Measurements from ENCODE around the gene CA10. TPM values are rescaled to one million over a fixed set of nuclear protein-coding genes. Genes with fewer than 3 reads are reported as not detected.

CA10 gene
- total and polyA plus RNA-seq, 2 donors (not counting 1 experiment from before 2014, with no cell fraction given): not detected

GRCh38 chr17:52024300-52024870, 134.1 kb downstream of the CA10 start:
- Histone ChIP-seq H3K36me3 (replicated peaks in 1 of 2; ENCODE audit: control extremely low read depth in 1 of 2, control insufficient read depth in 1 of 2, extremely low read depth in 1 of 2, insufficient read depth in 2 of 2, low read length in 1 of 2) (no peaks in the 10 kb centered on the region), H3K27me3 (replicated peaks in 1 of 4; ENCODE audit: control extremely low read depth in 1 of 4, control insufficient read depth in 3 of 4, insufficient read depth in 4 of 4, low read length in 3 of 4) (no peaks in the 10 kb centered on the region), H3K4me1 (ENCODE audit: control insufficient read depth in 2 of 2, insufficient read depth in 2 of 2, low read length in 2 of 2) (no peaks in the 10 kb centered on the region)

GRCh38 chr17:52011064-52011463, 147.4 kb downstream of the CA10 start:
- Histone ChIP-seq H3K4me1 (ENCODE audit: control insufficient read depth in 2 of 2, insufficient read depth in 2 of 2, low read length in 2 of 2) (no peaks in the 10 kb centered on the region), H3K27me3 (replicated peaks in 1 of 4; ENCODE audit: control extremely low read depth in 1 of 4, control insufficient read depth in 3 of 4, insufficient read depth in 4 of 4, low read length in 3 of 4) (no peaks in the 10 kb centered on the region), H3K79me2 (ENCODE audit: control insufficient read depth, insufficient read depth, low read length) (no peaks in the 10 kb centered on the region), H3K4me3 (ENCODE audit: control extremely low read depth in 1 of 5, extremely low read depth in 1 of 5, insufficient read depth in 1 of 5, low read depth in 2 of 5, low read length in 4 of 5) (no peak overlapping the region), H2AFZ (ENCODE audit: insufficient read depth, low read depth, low read length, poor library complexity, severe bottlenecking) (no peak overlapping the region), H3K9me3 (ENCODE audit: control extremely low read depth in 1 of 3, control insufficient read depth in 2 of 3, insufficient read depth in 1 of 3, low read length in 2 of 3) (no peaks in the 10 kb centered on the region), H3K4me2 (replicated peaks; ENCODE audit: low read depth, low read length, poor library complexity, severe bottlenecking) (no peak overlapping the region), H4K20me1 (ENCODE audit: control insufficient read depth, insufficient read depth, low read length, poor library complexity, severe bottlenecking) (no peaks in the 10 kb centered on the region), H3K36me3 (replicated peaks in 1 of 2; ENCODE audit: control extremely low read depth in 1 of 2, control insufficient read depth in 1 of 2, extremely low read depth in 1 of 2, insufficient read depth in 2 of 2, low read length in 1 of 2) (no peaks in the 10 kb centered on the region), H3K9ac (ENCODE audit: low read length) (no peak overlapping the region), H3K27ac (ENCODE audit: low read length in 2 of 2) (no peak overlapping the region)
- H3K9me3 Mint-ChIP-seq (ENCODE audit: insufficient read depth): no peaks in the 10 kb centered on the region
- no peak for DNase-seq
- no peak overlapping the region for H3K4me3 Mint-ChIP-seq
- no peak for TF ChIP-seq EZH2 (IDR thresholded peaks at IDR 0.05; ENCODE audit: borderline replicate concordance, insufficient read depth, low read depth, low read length, poor library complexity, severe bottlenecking)
- TF ChIP-seq CTCF (IDR thresholded peaks at IDR 0.05): no peak
- H3K27ac Mint-ChIP-seq: no peak overlapping the region
- WGBS (ENCODE audit: insufficient coverage): no CpG with 5 or more reads among the region's 1 CpG
- POLR2A ChIA-PET: no interaction called here
- intact Hi-C loops (cut with micrococcal nuclease): no loop called here
- H3K27me3 Mint-ChIP-seq: no peaks in the 10 kb centered on the region
- ATAC-seq (ENCODE audit: low read depth): no peak
- no peaks in the 10 kb centered on the region for H3K4me1 Mint-ChIP-seq
- CTCF ChIA-PET: no interaction called here

More at GRCh38 chr17:52024300-52024870, 134.1 kb downstream of the CA10 start:
- peaks cover 3% of the 10 kb centered on the region for H3K9me3 Mint-ChIP-seq (ENCODE audit: insufficient read depth)
- H3K4me1 Mint-ChIP-seq: no peaks in the 10 kb centered on the region
- CTCF ChIA-PET: no interaction called here
- Histone ChIP-seq H3K79me2 (ENCODE audit: control insufficient read depth, insufficient read depth, low read length) (no peaks in the 10 kb centered on the region), H2AFZ (ENCODE audit: insufficient read depth, low read depth, low read length, poor library complexity, severe bottlenecking) (no peak overlapping the region), H3K27ac (ENCODE audit: low read length in 2 of 2) (no peak overlapping the region), H3K9me3 (ENCODE audit: control extremely low read depth in 1 of 3, control insufficient read depth in 2 of 3, insufficient read depth in 1 of 3, low read length in 2 of 3) (no peaks in the 10 kb centered on the region), H3K4me2 (replicated peaks; ENCODE audit: low read depth, low read length, poor library complexity, severe bottlenecking) (no peak overlapping the region), H4K20me1 (ENCODE audit: control insufficient read depth, insufficient read depth, low read length, poor library complexity, severe bottlenecking) (no peaks in the 10 kb centered on the region), H3K9ac (ENCODE audit: low read length) (no peak overlapping the region), H3K4me3 (ENCODE audit: control extremely low read depth in 1 of 5, extremely low read depth in 1 of 5, insufficient read depth in 1 of 5, low read depth in 2 of 5, low read length in 4 of 5) (no peak overlapping the region)
- no peak overlapping the region for H3K27ac Mint-ChIP-seq
- no peak for ATAC-seq (ENCODE audit: low read depth)
- no peaks in the 10 kb centered on the region for H3K27me3 Mint-ChIP-seq
- POLR2A ChIA-PET: no interaction called here
- TF ChIP-seq EZH2 (IDR thresholded peaks at IDR 0.05; ENCODE audit: borderline replicate concordance, insufficient read depth, low read depth, low read length, poor library complexity, severe bottlenecking) (no peak), CTCF (IDR thresholded peaks at IDR 0.05) (no peak)
- 60% methylated on average over 1 of the region's 2 CpGs for WGBS (ENCODE audit: insufficient coverage)
- no peak overlapping the region for H3K4me3 Mint-ChIP-seq
- intact Hi-C loops (cut with micrococcal nuclease): no loop called here
- no peak for DNase-seq
